ENCODE measurements around the gene CLIC5.

GRCh38 chr6:45929421-45930361 lies 86.0 kb downstream of the CLIC5 start:
- TF ChIP-seq CTCF (IDR thresholded peaks at IDR 0.05) (no peak), EP300 (IDR thresholded peaks at IDR 0.05) (no peak), POLR2AphosphoS5 (IDR thresholded peaks at IDR 0.05) (no peak), POLR2A (IDR thresholded peaks at IDR 0.05) (no peak)

Measured in gastroesophageal sphincter (tissue), 3 donors.